PFSK-1 (cell line): ENCODE measurements around the gene PAX4.

Experiments used
- POLR2AphosphoS5 ChIP-seq: IDR thresholded peaks from 2 replicates; pipeline ENCODE4 v1.6.1; 2012; ENCODE audit warnings: low read depth, mild to moderate bottlenecking, control low read depth, low read length, moderate library complexity
- TAF1 ChIP-seq: IDR thresholded peaks from 2 replicates; pipeline ENCODE4 v1.6.1; 2012; ENCODE audit warnings: low read length, control low read depth, borderline replicate concordance; ENCODE audit not compliant: insufficient read depth

GRCh38 chr7:127616724-127617123, 1.2 kb downstream of the PAX4 start:
- TF ChIP-seq POLR2AphosphoS5 (no peak), TAF1 (no peak)
